Endometrium (tissue), 2 donors: ENCODE results near the gene VAMP2.
"Not testable (repeated sequence)": the region's sequence is repeated elsewhere in the genome, so short reads cannot be mapped to it uniquely, and the experiment has no call there.

ENCODE experiments used
- FAIRE-seq: peaks from 2 replicates; lab custom pipeline; 2012; peaks lifted over from hg19 to GRCh38; lab: Jason Lieb, UNC
- donor health status: control.
- donor health status: control.

Gene VAMP2

GRCh38 chr17:8176197-8176940 lies 13.6 kb upstream of the VAMP2 start, which contains the start of gene TMEM107:
Gene TMEM107, minus strand, starts transcription at chr17:8176380. Its CDS starts 94 bp downstream, at chr17:8176286.
- FAIRE-seq = no peak

DNA sequence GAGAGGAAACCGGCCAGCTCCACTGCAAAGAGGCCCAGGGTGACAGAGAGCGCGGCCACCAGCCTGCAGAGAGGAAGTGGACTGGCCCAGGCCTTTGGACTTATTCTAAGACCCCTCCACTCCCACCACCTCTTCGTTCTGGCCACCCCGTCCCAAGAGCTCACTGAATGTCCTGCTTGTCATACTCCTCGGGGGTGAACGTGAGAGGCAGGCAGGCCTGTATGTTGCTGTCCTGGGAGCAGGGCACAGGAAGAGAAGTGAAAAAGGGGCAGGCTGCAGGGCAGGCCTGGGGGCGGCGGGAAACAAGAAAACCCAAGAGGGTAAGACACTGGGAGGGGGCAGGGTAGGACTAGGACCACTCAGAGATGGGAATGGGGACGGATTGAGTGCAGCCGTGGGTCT lies 13.0 kb upstream of the VAMP2 start:
- FAIRE-seq = no peak

DNA sequence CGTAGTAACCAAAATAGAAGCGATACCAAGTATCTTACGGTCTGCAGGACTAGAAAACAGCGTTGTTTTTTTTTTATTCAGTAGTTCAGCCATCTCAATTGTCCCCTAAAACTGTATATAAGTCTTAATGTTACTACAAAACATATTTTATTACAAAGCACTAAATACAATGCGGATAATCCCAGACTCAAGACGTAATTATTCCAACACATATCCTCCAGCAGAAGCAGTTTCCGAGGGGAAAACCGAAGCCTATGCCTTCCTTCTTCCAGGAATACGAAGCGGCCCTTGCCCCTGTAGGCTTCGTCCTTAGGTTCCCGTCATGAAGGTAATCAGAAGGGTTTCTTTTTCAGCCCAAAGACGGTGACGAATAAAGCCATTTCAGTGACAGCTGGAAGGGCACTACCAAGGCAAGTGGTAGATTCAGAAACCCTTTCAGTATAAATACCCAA lies 11.1 kb upstream of the VAMP2 start:
- FAIRE-seq = no peak

- FAIRE-seq = peak; percentile 92
These were observed 10.5 kb upstream of the VAMP2 start for GRCh38 chr17:8173056-8173870.

DNA sequence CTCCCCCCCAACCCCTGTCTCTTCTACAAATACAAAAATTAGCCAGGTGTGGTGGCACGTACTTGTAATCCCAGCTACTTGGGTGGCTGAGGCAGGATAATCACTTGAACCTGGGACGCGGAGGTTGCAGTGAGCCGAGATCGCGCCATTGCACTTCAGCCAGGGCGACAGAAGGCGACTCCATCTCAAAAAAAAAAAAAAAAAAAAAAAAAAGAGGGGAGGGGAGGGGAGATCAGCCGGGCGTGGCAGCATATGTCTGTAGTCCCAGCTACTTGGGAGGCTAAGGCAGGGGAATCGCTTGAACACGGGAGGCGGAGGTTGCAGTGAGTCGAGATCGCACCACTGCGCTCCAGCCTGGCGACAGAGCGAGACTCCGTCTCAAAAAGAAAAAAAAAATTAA lies 7.4 kb upstream of the VAMP2 start:
- not testable (repeated sequence) for FAIRE-seq

DNA sequence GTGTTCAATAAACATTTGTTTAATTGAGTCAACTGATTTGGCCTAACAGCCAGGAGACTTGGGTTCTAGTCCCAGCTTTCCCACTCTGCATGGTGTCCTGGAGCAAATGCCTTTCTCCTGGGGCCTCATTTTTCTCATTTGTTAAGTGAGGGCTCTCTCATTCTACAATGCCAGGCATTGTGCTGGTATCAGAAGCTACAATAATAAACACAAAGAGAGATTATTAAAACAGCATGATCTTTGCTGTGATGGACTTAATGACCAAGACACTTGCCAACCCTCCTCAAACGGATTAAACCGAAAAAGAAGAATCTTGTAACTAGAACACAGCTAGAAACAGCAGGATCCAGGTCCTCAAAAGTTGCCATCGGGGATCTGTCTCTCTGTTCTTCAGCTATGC lies 4.8 kb upstream of the VAMP2 start:
- FAIRE-seq = no peak

DNA sequence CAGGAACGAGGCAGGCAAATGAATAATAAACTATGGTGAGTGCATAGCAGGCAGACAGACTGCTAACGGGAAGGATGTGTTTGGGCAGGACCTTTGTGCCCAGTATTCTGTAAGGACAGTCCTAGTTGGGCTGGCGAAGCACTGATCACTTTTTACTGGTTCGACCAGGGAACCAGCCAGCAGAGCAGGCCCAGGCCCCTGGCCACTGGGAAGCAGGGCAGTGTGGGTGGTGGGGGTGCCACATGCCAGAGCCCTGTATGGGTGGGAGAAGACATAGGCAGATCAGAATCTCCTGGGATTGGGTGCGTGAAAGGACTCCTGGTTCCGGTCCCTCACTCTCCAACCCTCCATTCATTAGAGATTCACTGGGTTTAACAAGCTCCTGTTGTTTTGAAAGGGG lies 4.0 kb upstream of the VAMP2 start:
- FAIRE-seq = no peak

DNA sequence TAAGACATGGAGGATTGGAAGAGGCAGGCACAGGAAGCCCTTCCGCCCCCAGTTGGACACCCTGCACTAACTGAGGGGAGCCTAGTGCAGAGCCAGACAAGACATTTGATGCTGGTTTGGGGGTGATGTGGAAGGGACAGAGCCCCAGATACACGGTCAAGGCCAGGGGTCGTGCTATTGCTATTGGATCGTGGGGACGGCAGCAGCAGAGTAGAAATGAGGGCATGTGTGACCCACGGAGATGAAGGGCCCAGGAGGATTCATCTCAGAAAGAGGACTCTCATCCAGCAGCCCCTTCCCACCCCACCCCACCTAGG lies 2.0 kb upstream of the VAMP2 start:
- no peak for FAIRE-seq

- FAIRE-seq = no peak
These were observed 1.4 kb upstream of the VAMP2 start for GRCh38 chr17:8163978-8164814.

DNA sequence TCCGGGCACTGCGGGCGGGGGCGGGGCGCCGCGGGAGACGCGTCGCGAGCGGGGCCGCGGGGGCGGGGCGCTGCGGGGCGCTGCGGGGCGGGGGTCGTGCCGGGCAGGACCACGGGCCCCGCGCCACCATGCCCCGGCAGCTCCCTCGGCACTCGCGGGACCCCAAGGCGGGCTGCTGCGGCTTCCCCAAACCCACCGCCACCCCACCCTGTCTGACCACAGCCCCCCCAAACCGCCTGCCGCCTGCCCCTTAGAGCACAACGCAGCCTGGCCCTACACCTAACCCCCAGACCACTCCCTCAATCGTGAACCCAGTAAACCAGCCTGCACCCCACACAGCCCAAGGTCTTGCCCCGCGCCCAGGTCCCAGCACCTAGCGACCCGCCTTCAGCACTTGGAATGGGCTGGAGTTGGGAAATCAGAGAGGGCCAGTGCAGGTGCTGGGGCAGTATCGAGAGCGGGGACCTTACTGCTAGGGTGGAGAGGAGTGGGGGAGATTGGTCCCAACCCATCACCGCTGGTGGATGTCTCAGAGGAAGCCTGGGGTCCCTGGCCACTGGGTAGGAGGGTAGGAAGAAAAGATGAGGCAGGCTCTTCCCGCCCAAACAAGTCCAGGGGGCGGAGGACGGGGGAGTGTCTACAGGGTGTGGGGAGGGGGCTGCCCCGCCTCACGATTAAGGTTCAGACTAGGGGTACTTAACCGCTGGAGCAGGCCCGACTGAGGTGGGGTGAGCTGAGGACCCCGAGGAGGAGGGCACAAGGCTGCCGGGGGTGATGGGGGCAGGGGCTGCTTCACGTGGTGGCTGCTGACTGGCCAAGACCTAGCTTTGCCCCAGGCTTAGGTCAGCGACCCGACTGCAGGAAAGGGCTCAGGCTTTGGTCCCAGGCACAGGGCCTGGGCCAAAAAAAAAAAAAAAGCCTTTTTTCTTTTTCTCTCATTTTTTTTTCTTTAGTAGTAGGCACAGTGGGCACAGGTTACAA lies 539 bp upstream of the VAMP2 start:
- no peak for FAIRE-seq

DNA sequence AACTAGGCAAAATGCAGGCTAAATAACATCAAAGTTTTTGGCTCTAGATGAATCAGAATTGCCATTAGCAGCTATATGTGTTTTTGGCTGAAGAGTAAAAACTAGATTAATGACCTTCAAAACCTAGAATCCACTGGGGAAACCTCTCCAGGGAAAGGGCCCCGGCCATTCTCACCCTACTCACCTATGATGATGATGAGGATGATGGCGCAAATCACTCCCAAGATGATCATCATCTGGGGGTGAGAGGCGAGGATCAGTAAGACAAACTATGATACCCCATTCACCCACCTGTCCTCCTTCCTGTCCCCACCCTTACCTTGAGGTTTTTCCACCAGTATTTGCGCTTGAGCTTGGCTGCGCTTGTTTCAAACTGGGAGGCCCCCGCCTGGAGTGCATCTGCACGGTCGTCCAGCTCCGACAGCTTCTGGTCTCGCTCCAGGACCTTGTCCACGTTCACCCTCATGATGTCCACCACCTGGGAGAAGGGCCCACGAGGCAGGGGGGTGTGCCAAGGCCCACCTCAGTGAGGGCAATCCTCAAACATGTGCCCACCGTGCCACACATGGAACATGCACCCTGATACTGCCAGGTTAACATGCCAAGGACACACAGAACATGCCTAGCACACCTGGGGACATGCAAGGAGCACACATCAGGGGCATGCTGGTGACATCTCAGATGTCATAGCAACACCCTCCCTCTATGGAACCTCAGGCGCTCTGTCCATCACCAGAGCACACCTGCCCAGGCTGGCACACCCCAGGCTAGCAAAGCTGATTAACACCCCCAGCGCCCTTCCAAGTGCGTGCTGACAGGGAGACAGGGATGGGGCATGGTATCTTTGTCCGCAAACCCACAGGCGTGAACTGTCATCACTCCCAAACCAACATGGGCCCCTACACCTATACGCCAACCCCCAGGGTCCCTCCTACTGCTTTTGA lies 1.2 kb downstream of the VAMP2 start:
- FAIRE-seq = no peak

- no peak for FAIRE-seq
These were observed 2.0 kb downstream of the VAMP2 start for GRCh38 chr17:8160741-8161221.

GRCh38 chr17:8160224-8160577 lies 2.5 kb downstream of the VAMP2 start:
- FAIRE-seq = no peak

- FAIRE-seq = no peak
These were observed 3.1 kb downstream of the VAMP2 start for GRCh38 chr17:8159459-8160223.

- FAIRE-seq = no peak
These were observed 3.7 kb downstream of the VAMP2 start for GRCh38 chr17:8159032-8159400.

GRCh38 chr17:8158267-8159031 lies 4.3 kb downstream of the VAMP2 start:
- no peak for FAIRE-seq

DNA sequence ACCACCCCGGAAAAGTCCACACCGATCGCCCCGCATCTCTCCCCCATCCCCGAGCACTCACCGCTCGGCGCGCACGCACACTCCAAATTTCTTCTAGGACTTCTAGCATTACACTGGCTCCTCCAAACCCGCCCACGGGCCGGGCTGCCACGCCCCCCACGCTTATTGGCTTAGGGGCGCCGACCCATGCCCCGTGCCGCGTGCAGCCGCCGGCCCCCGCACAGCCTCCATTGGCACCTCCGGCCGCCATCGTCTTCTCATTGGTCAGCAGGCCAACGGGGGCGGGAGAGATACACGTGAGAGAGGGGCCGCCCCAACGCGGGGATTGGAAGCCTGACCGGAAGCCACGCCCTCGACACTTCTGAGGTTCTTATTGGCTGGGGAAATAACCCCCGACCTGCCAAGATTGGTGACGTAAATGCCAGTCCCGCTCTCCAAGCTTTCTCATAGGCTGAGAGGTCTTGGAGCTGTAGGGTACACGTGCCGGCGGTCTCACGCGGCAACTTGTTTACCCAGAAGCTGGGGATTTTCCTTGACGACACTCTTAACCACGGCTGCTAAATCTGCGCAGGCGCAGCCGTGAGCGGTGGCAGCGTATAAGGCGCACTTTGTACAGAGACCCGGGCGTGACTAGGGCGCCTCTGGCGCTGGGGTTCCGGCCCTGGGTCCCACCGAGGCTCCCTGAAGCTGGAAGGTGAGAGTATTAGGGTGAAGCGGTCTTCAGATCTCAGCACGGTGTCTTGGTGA lies 6.3 kb downstream of the VAMP2 start:
- FAIRE-seq = peak; percentile 100

DNA sequence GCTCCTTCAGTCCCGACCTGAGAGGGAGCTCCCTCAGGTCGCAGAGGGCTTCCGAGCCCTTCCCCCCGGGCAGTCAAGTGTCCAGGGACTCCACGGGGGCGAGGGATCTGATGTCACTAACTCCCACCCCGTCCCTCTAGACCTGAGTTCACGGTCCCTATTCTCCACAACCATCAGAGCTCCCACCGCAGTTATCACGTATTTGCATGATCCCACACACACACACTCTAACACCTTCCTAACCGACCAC lies 6.8 kb downstream of the VAMP2 start:
- FAIRE-seq = no peak
